GM23248 (cell line): ENCODE measurements around the gene SPESP1.

Experiments
- EZH2 ChIP-seq: fragments of 200-600 bp; sonication (generic); IDR thresholded peaks from 2 replicates; pipeline ENCODE4 v1.6.1; 2018; ENCODE audit warnings: antibody characterized with exemption, mild to moderate bottlenecking; ENCODE audit not compliant: insufficient read depth, poor library complexity, severe bottlenecking
- EZH2phosphoT487 ChIP-seq: fragments of 200-600 bp; sonication (generic); IDR thresholded peaks from 2 replicates; pipeline ENCODE4 v1.6.1; 2018; ENCODE audit warnings: antibody characterized with exemption, moderate library complexity, mild to moderate bottlenecking, low read depth; ENCODE audit not compliant: insufficient read depth

GRCh38 chr15:68897016-68897415 lies 33.3 kb upstream of the SPESP1 start:
- TF ChIP-seq EZH2: no peak
- TF ChIP-seq EZH2phosphoT487: no peak
